Measurements from ENCODE around the gene SPATA9.

- TF ChIP-seq PRDM10 (tag by site-specific recombination; IDR thresholded peaks at IDR 0.05) (no peak), PATZ1 (tag by site-specific recombination; IDR thresholded peaks at IDR 0.05) (no peak), CTCF (tag by site-specific recombination; IDR thresholded peaks at IDR 0.05) (no peak), ZNF449 (tag by site-specific recombination; IDR thresholded peaks at IDR 0.05) (no peak)
Measured at GRCh38 chr5:95708876-95709275, 26.1 kb upstream of the SPATA9 start.
